ENCODE results near the gene OR10H4.
"Not testable (repeated sequence)": the region's sequence is repeated elsewhere in the genome, so short reads cannot be mapped to it uniquely, and the experiment has no call there.

The OR10H4 gene

DNA sequence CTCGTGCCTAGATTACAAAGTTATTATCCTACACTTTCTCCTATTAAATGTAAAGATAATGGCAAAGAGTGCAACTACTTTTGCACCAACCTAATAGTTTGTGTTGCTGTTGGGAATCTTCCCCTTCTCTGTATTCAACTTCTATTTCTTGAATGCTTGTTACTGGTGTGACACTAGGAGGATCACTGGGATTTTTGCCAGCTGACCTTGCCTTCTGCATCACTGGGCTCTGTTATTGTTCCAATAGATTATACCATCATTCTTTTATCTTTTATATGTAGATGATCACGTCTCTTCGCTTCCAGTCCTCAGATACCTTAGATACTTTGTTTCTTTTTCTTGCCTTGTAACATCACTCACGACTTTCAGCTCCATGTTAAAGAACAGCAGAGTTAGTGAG is 3.5 kb upstream of the OR10H4 start:
- no peak for DNase-seq

DNA sequence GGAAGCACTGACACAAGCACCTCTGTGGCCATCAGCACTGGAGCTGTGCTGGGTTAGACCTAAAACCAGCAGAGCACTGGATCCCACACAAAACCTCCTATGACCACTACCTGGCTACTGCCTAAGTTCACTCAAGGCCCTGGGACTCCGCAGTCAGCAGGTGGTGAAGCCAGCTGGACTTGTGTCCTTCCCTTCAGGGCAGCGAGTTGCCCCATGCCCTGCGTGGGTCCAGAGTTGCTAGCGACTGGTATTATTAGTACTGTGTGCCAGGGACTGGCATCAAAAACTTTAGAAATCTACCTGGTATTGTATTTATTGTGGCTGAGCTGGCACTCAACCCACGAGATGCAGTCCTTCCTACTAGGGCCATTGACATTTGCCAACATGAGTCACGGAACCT is 6.0 kb downstream of the OR10H4 start:
- DNase-seq, result no peak

DNA sequence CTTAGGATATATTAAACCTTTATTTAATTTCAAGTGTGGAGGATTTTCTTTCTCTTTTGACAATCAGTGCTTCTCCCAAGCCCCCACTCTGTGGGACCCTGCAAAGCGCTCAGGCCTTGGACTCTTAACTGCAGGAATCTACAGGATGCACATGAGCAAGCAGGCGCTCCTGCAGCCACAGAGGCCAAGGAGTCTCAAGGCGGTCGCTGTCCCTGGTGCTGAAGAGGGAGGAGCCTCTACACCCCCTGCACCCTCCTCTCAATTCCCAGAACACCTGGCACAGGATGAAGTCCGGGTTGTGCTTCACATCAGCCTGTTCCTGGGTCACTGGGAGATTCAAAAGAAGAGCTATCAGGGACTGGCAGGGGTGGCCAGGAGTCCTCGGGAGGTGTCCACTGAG is 13.5 kb downstream of the OR10H4 start:
- DNase-seq, result no peak

DNA sequence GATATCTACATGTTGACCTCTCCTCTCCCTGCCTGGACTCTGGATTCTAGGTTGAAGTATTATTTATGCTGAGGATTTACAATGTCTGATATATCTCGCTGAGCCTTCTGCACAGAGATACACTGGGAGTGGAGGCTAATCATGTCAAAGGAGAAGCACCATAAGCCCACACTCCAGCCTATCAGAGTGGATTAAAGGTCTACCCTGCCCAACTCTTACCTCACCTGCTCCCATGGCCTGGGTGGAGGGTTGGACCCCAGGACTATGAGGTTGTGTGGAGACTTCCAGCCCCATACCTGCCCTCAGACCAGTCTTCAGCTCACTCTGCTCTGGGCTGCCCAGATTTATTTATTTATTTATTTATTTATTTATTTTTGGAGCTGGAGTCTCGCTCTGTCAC is 15.4 kb downstream of the OR10H4 start:
- no peak for DNase-seq

DNA sequence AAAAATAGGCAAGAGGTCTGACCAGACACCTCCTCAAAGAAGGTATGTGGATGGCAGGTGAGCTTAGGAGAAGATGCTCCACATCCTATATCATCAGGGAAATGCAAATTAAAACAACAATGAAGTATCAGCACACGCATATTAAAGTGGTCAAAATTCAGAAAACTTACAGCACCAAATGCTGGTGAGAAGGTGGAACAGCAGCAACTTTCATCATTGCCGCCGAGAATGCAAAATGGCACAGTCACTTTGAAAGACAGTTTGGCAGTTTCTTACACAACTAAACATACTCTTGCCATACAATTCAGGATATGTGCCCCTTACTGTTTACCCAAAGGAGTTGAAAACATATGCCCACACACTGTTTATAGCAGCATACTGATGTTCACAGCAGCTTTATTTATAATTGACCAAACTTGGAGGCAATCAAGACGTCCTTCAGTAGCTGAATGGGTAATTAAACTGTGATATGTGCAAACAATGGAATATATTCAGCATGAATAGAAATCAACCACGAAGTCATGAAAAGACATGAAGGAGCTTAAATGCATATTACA is 22.5 kb downstream of the OR10H4 start:
- DNase-seq, result no peak

DNA sequence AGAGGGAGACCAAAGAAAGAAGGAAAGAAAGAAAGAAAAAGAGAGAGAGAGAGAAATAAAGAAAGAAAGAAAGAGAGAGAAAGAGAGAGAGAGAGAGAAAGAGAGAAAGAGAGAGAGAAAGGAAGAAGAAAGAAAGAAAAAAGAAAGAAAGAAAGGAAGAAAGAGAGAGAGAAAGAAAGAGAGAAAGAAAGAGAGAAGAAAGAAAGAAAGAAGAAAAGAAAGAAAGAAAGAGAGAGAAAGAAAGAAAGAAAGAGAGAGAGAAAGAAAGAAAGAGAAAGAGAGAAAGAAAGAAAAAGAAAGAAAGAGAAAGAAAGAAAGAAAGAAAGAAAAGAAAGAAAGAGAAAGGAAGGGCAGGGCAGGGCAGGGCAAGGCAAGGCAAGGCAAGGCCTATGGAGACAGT is 23.2 kb downstream of the OR10H4 start:
- not testable (repeated sequence) for DNase-seq

DNA sequence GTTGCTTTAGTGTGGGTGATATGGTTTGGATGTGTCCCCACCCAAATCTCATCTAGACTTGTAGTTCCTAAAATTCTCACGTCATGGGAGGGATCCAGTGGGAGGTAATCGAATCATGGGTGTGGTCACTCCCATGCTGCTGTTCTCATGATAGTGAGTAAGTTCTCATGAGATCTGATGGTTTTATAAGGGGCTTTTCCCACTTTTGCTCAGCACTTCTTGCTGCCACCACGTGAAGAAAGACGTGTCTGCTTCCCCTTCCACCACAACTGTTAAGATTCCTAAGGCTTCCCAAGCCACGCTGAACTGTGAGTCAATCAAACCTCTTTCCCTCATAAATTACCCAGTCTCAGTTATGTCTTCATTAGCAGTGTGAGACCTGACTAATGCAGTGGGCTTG is 26.0 kb downstream of the OR10H4 start:
- DNase-seq, result no peak

DNA sequence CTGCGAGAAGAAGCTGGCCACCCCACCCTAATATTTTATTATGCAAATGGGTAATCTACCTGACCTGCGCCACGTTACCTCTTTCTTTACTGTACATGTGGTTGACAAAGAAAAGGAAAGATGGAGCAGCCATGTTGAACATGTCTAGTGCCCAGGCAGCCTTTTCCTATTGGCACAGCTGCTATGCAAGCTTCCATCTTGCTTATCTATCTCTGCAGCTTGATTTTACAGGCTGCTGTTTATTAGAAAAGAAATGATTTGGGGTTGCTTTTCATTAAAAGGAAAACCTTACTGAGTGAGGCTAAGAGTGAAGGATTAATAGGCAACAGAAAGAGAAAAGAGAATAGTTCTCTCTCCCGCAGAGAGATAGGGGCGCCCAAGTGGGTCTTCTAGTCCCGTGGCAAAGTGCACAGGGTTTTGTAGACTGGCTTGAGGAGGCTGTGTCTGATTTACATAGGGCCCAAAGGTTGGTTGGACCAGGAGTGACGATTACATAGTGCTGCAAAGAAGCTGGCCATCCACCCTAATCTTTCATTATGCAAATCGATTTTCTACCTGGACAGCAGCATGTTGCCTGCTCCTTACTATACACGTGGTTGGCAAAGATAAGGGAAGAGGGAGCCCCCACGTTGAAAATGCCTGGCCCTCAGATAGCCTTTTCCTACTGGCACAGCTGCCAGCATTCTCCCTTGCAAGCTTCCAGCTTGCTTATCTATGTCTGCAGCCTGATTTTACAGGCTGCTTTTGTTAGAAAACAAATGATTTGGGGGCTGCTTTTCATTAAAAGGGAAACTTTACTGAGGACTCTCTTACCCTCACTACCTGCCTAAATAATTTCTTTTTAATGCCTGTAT is 28.3 kb downstream of the OR10H4 start:
- no peak for DNase-seq

DNA sequence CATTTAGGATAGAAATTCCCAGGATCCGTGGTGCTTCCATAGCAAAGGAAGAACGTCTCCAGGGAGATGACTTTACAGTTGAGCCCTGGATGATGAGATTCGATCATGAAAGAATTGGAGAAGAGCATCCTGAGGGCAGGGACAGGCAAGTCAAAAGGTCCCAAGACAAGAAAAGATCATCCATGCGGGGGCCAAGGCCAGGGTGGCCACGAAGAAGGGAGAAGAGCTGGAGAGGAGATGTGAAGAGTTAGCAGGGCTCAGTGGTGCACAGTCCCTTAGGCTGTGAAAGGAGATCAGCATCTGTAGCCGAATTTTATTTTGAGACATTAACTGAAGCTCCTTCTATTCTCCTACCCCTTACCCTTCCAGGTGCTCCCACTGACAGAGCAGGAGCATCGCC is 28.9 kb downstream of the OR10H4 start:
- no peak for DNase-seq

DNA sequence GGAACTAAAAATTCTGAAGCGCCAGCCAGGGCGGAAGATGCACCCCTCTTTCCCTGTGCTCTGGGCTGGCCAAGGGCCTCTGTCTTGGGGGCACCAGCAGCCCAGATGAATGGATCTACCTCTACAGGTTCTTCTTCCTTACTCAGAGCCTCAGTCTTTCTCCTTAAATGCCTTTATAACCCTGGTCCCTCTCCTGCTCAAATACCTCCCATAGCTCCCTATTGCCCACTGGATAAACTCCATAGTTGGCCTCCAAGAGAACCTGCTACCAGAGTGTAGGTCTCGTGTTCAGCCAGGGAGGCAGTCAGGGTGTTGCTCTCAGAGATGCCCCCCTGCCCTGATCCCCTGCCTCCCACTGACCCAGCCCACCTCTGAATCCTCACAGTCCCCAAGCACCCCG is 30.5 kb downstream of the OR10H4 start:
- no peak for DNase-seq

DNA sequence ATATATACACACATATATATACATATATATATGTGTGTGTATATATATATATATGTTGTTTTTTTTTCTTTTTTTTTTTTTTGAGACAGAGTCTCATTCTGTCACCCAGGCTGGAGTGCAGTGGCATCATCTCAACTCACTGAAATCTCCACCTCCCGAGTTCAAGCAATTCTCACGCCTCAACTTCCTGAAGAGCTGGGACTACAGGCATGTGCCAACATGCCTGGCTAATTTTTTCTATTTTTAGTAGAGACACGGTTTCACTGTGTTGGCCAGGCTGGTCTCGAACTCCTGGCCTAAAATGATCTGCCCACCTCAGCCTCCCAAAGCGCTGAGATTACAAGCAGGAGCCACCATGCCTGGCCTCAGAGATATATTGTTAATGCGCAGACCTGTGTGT is 37.0 kb downstream of the OR10H4 start:
- DNase-seq, result not testable (repeated sequence)

DNA sequence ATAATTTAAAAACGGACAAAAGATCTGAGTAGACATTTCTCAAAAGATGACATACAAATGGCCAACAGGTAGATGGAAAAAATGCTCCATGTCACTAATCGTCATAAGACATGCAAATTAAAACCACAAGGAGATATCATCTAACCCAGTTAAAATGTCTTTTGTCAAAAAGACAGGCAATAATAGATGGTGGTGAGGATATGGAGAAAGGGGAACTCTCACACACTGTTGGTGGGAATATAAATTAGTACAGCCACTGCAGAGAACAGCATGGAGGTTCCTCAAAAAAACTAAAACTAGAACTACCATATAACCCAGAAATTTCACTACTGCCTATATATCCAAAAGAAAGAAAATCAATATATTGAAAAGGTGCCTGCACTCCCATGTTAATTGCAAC is 37.9 kb downstream of the OR10H4 start:
- DNase-seq, result no peak

DNA sequence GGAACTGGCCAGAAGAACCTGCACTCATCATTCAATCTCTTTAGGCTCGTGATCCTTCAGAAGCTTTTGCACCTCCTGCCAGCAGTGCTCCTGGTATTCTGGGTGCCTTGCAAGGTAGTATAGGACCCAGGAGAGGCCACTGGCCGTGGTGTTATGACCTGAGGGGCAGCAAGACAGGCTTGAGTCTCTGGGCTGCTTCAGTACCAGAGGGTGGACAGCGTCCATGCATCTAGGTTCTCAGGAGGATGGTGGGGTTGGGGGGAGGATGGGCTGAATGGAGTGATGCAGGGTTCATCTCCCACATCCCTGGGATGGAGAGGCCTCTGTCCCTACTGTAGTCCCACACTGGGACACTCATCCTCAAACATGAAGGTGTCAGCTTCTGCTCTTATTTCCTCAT is 41.1 kb downstream of the OR10H4 start:
- DNase-seq, result no peak

DNA sequence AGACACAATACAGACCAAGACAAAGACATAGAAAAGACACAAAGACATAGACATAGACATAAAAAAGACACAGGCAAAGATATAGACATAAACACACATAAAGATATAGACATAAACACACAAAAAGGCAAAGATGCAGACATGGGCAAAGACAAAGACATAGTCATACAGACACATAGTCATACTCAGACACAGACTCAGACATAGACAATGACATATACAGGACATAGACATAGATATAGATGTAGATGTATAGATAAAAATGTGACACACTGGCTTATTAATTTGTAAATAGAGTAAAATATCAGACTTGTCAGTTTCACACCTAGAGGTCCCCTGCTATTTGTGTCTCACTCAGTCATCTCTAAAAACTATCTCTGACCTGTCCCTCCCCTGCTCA is 42.8 kb downstream of the OR10H4 start:
- no peak for DNase-seq

DNA sequence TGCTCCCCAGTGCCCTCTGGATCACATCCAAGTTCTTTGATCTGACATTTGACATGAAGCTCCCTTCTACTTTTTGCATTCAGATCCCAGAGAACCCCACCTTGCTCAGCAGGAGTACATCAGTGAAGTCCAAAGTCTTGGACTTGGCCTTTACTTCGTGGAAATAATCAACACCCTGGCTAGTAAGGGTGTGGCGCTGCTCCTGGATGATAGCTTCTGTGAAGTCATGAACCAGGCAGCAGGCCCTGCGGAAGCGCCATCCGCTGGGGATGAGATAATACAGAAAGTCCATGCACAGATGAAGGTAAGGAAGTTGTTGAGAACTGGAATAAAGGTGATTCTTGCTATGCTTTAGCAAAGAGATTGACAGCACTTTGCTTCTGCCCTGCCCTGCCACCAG is 43.2 kb downstream of the OR10H4 start:
- DNase-seq, result no peak

DNA sequence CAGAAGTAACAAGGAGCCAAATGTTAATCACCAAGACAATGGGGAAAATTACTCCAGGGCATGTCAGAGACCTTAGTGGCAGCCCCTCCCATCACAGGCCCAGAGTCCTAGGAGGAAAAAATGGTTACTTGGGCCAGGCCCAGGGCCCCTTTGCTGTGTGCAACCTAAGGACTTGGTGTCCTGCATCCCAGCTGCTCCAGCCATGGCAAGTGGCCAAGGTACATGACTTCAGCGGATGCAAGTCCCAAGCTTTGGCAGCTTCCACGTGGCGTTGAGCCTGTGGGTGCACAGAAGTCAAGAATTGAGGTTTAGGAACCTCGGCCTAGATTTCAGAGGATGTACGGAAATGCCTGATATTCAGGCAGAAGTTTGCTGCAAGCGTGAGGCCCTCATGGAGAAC is 46.7 kb downstream of the OR10H4 start:
- no peak for DNase-seq

DNA sequence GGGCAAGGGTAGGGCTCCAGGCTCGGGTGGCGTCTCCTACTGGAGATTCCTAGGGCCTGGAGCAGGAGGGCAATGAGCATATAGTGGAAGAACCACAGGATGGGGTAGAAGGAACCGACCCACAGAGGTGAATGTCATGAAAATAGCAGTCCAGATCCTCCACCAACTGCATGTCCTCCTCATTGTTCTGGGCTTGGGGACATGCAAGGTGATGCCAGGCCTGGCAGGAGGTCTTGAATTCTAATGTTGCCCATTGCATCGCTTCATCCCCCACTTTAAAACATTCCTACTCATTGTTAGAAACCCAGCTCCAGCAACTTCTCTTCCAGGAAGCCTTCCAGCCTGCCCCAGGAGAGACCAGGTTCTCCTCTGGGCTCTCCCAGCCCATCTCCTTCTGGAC is 49.4 kb downstream of the OR10H4 start:
- no peak for DNase-seq
